Right hindlimb (tissue), 1 donor: ENCODE results near the gene FKBP5.

Experiments used
- DNase-seq: peaks from one replicate; pipeline ENCODE4 v3.0.0-alpha.2; 2018

The FKBP5 gene

DNA sequence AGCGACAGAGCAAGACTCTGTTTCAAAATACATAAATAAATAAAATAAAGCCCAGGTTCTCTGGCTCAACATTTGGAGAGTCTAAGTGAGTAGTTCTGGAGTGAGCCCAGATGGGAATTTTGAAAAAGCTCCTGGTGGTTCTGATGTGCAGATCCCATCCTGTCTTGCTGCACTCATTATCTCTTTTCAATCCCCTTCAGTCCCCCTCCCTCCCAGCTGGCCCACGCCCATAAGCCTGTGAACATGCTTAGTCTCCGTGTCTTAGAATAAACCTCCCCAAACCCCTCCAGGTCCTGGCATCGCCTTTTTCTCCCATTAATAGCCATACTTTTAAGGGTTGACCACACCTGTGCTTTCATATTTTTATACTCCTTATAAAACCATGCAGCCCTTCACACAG, 156.6 kb downstream of the FKBP5 start:
- no peak for DNase-seq

DNA sequence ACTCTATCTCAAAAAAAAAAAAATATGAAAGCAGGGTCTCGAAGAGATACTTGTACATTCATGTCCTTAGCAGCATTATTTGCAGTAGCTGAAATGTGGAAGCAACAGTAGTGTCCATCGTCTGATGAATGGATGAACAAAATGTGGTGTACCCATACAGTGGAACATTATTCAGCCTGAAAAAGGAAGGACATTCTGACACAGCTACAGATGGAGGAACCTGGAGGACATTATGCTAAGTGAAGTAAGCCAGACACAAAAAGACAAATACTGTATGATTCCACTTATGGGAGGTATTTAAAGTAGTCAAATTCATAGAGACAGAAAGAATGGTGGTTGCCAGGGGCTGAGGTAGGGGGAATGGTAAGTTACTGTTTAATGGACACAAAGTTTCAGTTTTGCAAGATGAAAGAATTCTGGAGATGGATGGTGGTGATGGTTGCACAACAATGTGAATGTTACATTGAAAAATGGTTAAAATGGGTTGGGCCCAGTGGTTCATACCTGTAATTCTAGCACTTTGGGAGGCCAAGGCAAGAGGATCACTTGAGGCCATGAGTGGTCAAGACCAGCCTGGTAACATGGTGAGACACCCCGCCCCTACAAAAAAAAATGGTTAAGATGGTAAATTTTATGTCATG, 164.2 kb downstream of the FKBP5 start:
- DNase-seq, result no peak
